Chondrocyte (in vitro differentiated cells): ENCODE results near the gene GRM1. TPM values are rescaled to one million over a fixed set of nuclear protein-coding genes. Genes with fewer than 3 reads are reported as not detected.

Experiments
- DNase-seq: peaks from one replicate; pipeline ENCODE4 v3.0.0; 2021; ENCODE audit warnings: mixed read lengths, low spot score
- H3K27ac Mint-ChIP-seq: one replicate; pipeline ENCODE4 v1.8.0; 2021; ENCODE audit warnings: mild to moderate bottlenecking, moderate library complexity, mixed read lengths; ENCODE audit not compliant: unreplicated experiment
- H3K27me3 Mint-ChIP-seq: 2 replicates; pipeline ENCODE4 v1.8.0; 2021; ENCODE audit warnings: low read depth, mixed read lengths
- H3K36me3 Mint-ChIP-seq: 2 replicates; pipeline ENCODE4 v1.8.0; 2021; ENCODE audit warnings: low read depth, mixed read lengths
- H3K4me1 Mint-ChIP-seq: 2 replicates; pipeline ENCODE4 v1.8.0; 2021; ENCODE audit warnings: low read depth, mild to moderate bottlenecking, mixed read lengths
- H3K4me3 Mint-ChIP-seq: one replicate; pipeline ENCODE4 v1.8.0; 2021; ENCODE audit warnings: mild to moderate bottlenecking, moderate library complexity, mixed read lengths; ENCODE audit not compliant: unreplicated experiment
- H3K9me3 Mint-ChIP-seq: 2 replicates; pipeline ENCODE4 v1.8.0; 2021; ENCODE audit warnings: low read depth, mixed read lengths
- total RNA-seq: library from RNA; stranded (reverse); gene quantifications from 3 replicates; pipeline ENCODE4 v1.2.1, GENCODE V29; 2021
- TF ChIP-seq, protein P1 (sequence below): fragments of 200-600 bp; sonication (generic); IDR thresholded peaks from 2 replicates; pipeline ENCODE4 v1.5.0; 2021; ENCODE audit warnings: antibody characterized with exemption, mild to moderate bottlenecking, moderate library complexity

GRM1 gene
- total RNA-seq, 1 donor from 2014 or later: not detected

DNA sequence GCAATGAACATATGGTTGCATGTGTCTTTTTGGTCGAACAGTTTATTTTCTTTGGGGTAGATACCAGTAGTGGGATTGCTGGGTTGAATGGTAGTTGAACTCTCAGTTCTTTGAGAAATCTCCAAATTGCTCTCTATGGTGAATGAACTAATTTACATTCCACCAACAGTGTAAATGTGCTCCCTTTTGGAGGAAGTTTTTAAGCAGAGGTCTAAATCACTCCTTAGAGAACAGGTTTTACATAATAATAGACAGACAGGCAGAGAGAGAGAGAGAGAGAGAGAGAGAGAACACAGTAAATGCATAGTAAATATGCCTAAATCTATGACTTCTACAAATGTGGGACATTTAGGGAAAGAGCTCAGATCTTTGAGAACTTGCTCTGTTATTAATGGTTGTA lies 37.6 kb downstream of the GRM1 start:
- Mint-ChIP-seq H3K9me3 (no peaks in the 10 kb centered on the region), H3K27ac (no peak overlapping the region), H3K27me3 (peaks cover 9% of the 10 kb centered on the region), H3K4me1 (no peaks in the 10 kb centered on the region), H3K4me3 (no peak overlapping the region), H3K36me3 (no peaks in the 10 kb centered on the region)
- no peak for DNase-seq
- TF ChIP-seq, protein P1, sequence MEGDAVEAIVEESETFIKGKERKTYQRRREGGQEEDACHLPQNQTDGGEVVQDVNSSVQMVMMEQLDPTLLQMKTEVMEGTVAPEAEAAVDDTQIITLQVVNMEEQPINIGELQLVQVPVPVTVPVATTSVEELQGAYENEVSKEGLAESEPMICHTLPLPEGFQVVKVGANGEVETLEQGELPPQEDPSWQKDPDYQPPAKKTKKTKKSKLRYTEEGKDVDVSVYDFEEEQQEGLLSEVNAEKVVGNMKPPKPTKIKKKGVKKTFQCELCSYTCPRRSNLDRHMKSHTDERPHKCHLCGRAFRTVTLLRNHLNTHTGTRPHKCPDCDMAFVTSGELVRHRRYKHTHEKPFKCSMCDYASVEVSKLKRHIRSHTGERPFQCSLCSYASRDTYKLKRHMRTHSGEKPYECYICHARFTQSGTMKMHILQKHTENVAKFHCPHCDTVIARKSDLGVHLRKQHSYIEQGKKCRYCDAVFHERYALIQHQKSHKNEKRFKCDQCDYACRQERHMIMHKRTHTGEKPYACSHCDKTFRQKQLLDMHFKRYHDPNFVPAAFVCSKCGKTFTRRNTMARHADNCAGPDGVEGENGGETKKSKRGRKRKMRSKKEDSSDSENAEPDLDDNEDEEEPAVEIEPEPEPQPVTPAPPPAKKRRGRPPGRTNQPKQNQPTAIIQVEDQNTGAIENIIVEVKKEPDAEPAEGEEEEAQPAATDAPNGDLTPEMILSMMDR: no peak

DNA sequence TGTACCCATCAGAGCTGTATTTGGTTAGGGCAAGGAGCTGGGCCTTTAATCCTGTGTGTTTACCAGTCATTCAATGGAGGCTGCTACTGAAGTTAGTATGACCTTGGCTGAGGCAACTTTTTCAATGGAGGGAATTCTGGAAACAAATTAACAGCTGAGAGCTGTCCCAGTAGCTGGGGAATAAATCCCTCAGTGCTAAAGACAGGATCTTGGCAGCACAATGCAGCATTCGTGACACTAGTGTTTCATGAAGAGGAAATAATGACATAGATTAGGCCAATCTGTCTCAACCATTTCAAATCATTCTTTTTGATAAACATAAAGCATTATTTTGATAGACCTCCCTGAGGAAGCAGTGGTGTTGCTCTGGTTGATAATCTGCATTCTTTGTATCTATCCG lies 42.9 kb downstream of the GRM1 start:
- H3K27ac Mint-ChIP-seq: no peak overlapping the region

DNA sequence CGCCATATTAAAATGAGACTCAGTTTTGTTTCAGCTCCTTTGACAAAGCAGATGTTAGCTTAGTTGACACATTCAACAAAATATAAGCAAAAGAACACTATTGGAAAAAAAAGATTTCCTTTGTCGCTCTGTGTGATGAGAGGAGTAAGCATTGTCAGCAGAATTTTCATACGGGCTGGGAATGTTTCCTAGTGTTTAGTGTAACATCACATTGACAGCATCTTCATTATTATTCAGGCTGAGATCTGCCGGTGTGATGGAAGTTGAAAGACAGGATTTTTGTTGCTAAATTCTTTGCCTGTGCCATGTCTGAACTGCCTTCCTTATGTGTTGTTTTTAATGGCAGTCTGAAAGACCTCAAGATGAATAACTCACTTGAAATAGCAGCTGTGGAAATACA lies 49.1 kb downstream of the GRM1 start:
- Mint-ChIP-seq H3K27me3 (peaks cover 8% of the 10 kb centered on the region), H3K4me1 (no peaks in the 10 kb centered on the region)

More for the DNA sequence above, 42.9 kb downstream of the GRM1 start:
- Mint-ChIP-seq H3K9me3 (no peaks in the 10 kb centered on the region), H3K27me3 (peaks cover 6% of the 10 kb centered on the region), H3K36me3 (no peaks in the 10 kb centered on the region), H3K4me1 (no peaks in the 10 kb centered on the region), H3K4me3 (no peak overlapping the region)
- DNase-seq: no peak
- TF ChIP-seq, protein P1: no peak

DNA sequence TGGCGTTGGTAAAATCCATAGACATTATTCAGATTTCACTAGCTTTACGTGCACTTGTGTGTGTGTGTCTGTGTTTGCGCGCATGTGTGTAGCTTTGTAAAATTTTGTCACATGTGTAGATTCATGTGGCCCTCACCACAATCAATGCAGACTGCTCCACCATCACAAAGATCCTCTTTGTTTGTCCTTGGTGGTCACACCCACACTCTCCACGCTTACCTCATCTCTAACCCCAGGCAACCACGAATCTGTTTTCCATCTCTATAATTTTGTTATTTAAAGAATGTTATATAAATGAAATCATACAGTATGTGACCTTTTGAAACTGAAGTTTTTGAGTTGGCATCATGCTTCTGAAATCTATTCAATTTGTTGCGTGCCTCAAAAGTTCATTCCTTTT lies 58.5 kb downstream of the GRM1 start:
- peaks cover 18% of the 10 kb centered on the region for H3K27me3 Mint-ChIP-seq
- no peaks in the 10 kb centered on the region for H3K36me3 Mint-ChIP-seq

More for the DNA sequence above, 49.1 kb downstream of the GRM1 start:
- DNase-seq: no peak
- H3K27ac Mint-ChIP-seq: no peak overlapping the region
- H3K36me3 Mint-ChIP-seq: no peaks in the 10 kb centered on the region
- H3K4me3 Mint-ChIP-seq: no peak overlapping the region
- TF ChIP-seq, protein P1: no peak
- no peaks in the 10 kb centered on the region for H3K9me3 Mint-ChIP-seq

DNA sequence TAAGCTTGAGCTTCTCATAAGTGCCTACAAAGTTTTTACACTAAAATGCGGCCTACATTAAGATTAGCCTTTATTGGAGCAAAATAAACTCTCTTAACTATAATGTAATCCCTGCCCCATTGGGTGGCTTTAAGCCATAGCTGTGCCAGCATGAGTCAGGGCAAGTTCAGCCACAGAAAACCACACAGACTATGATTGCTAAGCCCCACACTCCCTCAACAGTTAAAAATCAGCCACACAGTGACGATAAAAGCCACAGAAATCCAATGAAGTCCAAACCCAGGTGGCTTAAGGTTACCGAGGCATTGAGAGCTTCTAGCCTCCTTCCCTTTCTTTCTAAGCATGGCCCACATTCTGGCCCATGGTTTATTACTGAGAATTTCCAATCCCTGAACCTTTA lies 61.6 kb downstream of the GRM1 start:
- H3K27me3 Mint-ChIP-seq: peaks cover 21% of the 10 kb centered on the region
- no peaks in the 10 kb centered on the region for H3K4me1 Mint-ChIP-seq
- DNase-seq: no peak
- H3K36me3 Mint-ChIP-seq: no peaks in the 10 kb centered on the region
- H3K27ac Mint-ChIP-seq: no peak overlapping the region
- TF ChIP-seq, protein P1: no peak
- no peaks in the 10 kb centered on the region for H3K9me3 Mint-ChIP-seq
- no peak overlapping the region for H3K4me3 Mint-ChIP-seq

More for the DNA sequence above, 58.5 kb downstream of the GRM1 start:
- Mint-ChIP-seq H3K4me3 (no peak overlapping the region), H3K9me3 (no peaks in the 10 kb centered on the region), H3K4me1 (no peaks in the 10 kb centered on the region), H3K27ac (no peak overlapping the region)
- TF ChIP-seq, protein P1: no peak
- DNase-seq: no peak
